WTC11 (cell line): ENCODE data around the gene TRAPPC8.
"Not testable (repeated sequence)": the region's sequence is repeated elsewhere in the genome, so short reads cannot be mapped to it uniquely, and the experiment has no call there.

Experiments
- ELF4 ChIP-seq: sonication (generic); formaldehyde crosslinking; IDR thresholded peaks from 2 replicates; pipeline ENCODE4 v1.8.1; 2022; ENCODE audit warnings: low read depth, mild to moderate bottlenecking, moderate library complexity, missing genetic modification reagents
- JUN ChIP-seq: sonication (generic); formaldehyde crosslinking; IDR thresholded peaks from 2 replicates; pipeline ENCODE4 v1.8.0; 2023; ENCODE audit warnings: mild to moderate bottlenecking, missing genetic modification reagents
- NR3C1 ChIP-seq: sonication (generic); formaldehyde crosslinking; conservative IDR thresholded peaks from 2 replicates; pipeline ENCODE4 v1.8.1; 2023; ENCODE audit warnings: low read depth, mild to moderate bottlenecking, missing genetic modification reagents
- SMAD3 ChIP-seq: sonication (generic); formaldehyde crosslinking; IDR thresholded peaks from 2 replicates; pipeline ENCODE4 v1.8.0; 2022; ENCODE audit warnings: missing genetic modification reagents, mild to moderate bottlenecking, borderline replicate concordance
- ZNF263 ChIP-seq: sonication (generic); formaldehyde crosslinking; IDR thresholded peaks from 2 replicates; pipeline ENCODE4 v1.8.1; 2022; ENCODE audit warnings: low read depth, mild to moderate bottlenecking, moderate library complexity, missing genetic modification reagents
- TF ChIP-seq, protein P1 (sequence below): fragments of 200-600 bp; IDR thresholded peaks from 2 replicates; pipeline ENCODE4 v1.8.0; 2022; ENCODE audit warnings: antibody characterized with exemption
- TF ChIP-seq, protein P2 (sequence below): sonication (generic); formaldehyde crosslinking; IDR thresholded peaks from 2 replicates; pipeline ENCODE4 v1.8.0; 2022; ENCODE audit warnings: mild to moderate bottlenecking, missing genetic modification reagents
- TF ChIP-seq, protein P3 (sequence below): sonication (generic); formaldehyde crosslinking; IDR thresholded peaks from 2 replicates; pipeline ENCODE4 v1.8.1; 2022; ENCODE audit warnings: mild to moderate bottlenecking, moderate library complexity, missing genetic modification reagents
- TF ChIP-seq, protein P4 (sequence below): sonication (generic); formaldehyde crosslinking; IDR thresholded peaks from 2 replicates; pipeline ENCODE4 v1.8.1; 2023; ENCODE audit warnings: mild to moderate bottlenecking, missing genetic modification reagents
- TF ChIP-seq, protein P5 (sequence below): sonication (generic); formaldehyde crosslinking; conservative IDR thresholded peaks from 2 replicates; pipeline ENCODE4 v1.8.1; 2022; ENCODE audit warnings: mild to moderate bottlenecking, missing genetic modification reagents

DNA sequence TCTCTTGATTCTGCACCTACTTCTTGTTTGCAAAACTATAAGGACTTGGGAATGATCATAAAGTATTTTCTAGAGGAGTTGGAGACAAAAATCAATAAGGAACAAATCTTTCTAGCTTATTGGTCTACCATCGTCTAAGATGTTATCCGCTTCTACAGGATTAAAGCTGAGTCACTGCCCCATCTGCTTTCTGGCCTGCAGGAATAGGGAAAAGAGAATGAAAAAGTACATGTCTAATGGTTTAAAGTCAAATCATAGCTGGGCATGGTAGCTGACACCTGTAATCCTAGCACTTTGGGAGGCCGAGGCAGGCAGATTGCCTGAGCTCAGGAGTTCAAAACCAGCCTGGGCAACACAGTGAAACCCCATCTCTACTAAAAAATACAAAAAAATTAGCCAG, 10.8 kb upstream of the TRAPPC8 start:
- TF ChIP-seq, protein P1, sequence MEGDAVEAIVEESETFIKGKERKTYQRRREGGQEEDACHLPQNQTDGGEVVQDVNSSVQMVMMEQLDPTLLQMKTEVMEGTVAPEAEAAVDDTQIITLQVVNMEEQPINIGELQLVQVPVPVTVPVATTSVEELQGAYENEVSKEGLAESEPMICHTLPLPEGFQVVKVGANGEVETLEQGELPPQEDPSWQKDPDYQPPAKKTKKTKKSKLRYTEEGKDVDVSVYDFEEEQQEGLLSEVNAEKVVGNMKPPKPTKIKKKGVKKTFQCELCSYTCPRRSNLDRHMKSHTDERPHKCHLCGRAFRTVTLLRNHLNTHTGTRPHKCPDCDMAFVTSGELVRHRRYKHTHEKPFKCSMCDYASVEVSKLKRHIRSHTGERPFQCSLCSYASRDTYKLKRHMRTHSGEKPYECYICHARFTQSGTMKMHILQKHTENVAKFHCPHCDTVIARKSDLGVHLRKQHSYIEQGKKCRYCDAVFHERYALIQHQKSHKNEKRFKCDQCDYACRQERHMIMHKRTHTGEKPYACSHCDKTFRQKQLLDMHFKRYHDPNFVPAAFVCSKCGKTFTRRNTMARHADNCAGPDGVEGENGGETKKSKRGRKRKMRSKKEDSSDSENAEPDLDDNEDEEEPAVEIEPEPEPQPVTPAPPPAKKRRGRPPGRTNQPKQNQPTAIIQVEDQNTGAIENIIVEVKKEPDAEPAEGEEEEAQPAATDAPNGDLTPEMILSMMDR, result not testable (repeated sequence)
- TF ChIP-seq, protein P2, sequence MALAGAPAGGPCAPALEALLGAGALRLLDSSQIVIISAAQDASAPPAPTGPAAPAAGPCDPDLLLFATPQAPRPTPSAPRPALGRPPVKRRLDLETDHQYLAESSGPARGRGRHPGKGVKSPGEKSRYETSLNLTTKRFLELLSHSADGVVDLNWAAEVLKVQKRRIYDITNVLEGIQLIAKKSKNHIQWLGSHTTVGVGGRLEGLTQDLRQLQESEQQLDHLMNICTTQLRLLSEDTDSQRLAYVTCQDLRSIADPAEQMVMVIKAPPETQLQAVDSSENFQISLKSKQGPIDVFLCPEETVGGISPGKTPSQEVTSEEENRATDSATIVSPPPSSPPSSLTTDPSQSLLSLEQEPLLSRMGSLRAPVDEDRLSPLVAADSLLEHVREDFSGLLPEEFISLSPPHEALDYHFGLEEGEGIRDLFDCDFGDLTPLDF, result not testable (repeated sequence)
- not testable (repeated sequence) for TF ChIP-seq ELF4, SMAD3, ZNF263, JUN, NR3C1 (CRISPR knock-in tag)
- TF ChIP-seq, protein P3, sequence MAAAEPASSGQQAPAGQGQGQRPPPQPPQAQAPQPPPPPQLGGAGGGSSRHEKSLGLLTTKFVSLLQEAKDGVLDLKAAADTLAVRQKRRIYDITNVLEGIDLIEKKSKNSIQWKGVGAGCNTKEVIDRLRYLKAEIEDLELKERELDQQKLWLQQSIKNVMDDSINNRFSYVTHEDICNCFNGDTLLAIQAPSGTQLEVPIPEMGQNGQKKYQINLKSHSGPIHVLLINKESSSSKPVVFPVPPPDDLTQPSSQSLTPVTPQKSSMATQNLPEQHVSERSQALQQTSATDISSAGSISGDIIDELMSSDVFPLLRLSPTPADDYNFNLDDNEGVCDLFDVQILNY, result not testable (repeated sequence)
- TF ChIP-seq, protein P4, sequence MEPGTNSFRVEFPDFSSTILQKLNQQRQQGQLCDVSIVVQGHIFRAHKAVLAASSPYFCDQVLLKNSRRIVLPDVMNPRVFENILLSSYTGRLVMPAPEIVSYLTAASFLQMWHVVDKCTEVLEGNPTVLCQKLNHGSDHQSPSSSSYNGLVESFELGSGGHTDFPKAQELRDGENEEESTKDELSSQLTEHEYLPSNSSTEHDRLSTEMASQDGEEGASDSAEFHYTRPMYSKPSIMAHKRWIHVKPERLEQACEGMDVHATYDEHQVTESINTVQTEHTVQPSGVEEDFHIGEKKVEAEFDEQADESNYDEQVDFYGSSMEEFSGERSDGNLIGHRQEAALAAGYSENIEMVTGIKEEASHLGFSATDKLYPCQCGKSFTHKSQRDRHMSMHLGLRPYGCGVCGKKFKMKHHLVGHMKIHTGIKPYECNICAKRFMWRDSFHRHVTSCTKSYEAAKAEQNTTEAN, result not testable (repeated sequence)
- TF ChIP-seq, protein P5, sequence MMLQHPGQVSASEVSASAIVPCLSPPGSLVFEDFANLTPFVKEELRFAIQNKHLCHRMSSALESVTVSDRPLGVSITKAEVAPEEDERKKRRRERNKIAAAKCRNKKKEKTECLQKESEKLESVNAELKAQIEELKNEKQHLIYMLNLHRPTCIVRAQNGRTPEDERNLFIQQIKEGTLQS (CRISPR knock-in tag), result not testable (repeated sequence)
